Neural crest cell (in vitro differentiated cells): ENCODE results near the gene UBE2N. TPM values are rescaled to one million over a fixed set of nuclear protein-coding genes. Genes with fewer than 3 reads are reported as not detected.

ENCODE experiments used
- DNase-seq: peaks from one replicate; pipeline ENCODE4 v3.0.0; 2021; ENCODE audit warnings: low read depth, mixed read lengths, low spot score
- H3K27ac Mint-ChIP-seq: one replicate; pipeline ENCODE4 v1.8.0; 2021; ENCODE audit warnings: mild to moderate bottlenecking, mixed read lengths; ENCODE audit not compliant: unreplicated experiment
- H3K27me3 Mint-ChIP-seq: 2 replicates; pipeline ENCODE4 v1.8.0; 2021; ENCODE audit warnings: low read depth, mild to moderate bottlenecking, mixed read lengths
- H3K36me3 Mint-ChIP-seq: 2 replicates; pipeline ENCODE4 v1.8.0; 2021; ENCODE audit warnings: low read depth, mild to moderate bottlenecking, mixed read lengths
- H3K4me1 Mint-ChIP-seq: 2 replicates; pipeline ENCODE4 v1.8.0; 2021; ENCODE audit warnings: mixed read lengths
- H3K4me3 Mint-ChIP-seq: one replicate; pipeline ENCODE4 v1.8.0; 2021; ENCODE audit warnings: mild to moderate bottlenecking, mixed read lengths
- H3K9me3 Mint-ChIP-seq: 2 replicates; pipeline ENCODE4 v1.8.0; 2021; ENCODE audit warnings: mixed read lengths
- total RNA-seq: library from RNA; stranded (reverse); gene quantifications from 2 replicates; pipeline ENCODE4 v1.2.1, GENCODE V29; 2021
- TF ChIP-seq, protein P1 (sequence below): fragments of 200-600 bp; sonication (generic); conservative IDR thresholded peaks from 2 replicates; pipeline ENCODE4 v1.5.0; 2021; ENCODE audit warnings: antibody characterized with exemption, mild to moderate bottlenecking

Gene UBE2N
- total RNA-seq, 1 donor from 2014 or later: 176 TPM

DNA sequence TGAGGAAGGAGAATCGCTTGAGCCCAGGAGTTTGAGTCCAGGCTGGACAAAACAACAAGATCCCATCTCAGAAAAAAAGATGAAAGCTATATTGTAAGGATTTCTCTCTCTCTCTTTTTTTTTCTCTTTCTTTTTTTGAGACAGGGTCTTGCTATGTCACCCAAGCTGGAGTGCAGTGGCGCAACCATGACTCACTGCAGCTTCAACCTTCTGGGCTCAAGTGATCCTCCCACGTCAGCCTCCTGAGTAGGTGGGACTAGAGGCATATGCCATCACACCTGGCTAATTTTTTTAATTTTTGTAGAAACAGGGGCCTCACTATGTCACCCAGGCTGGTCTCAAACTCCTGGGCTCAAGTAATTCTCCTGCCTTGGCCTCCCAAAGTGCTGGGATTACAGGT, 19.8 kb upstream of the UBE2N start:
- H3K4me3 Mint-ChIP-seq: no peak overlapping the region
- H3K4me1 Mint-ChIP-seq: no peaks in the 10 kb centered on the region
- DNase-seq: no peak
- no peaks in the 10 kb centered on the region for H3K36me3 Mint-ChIP-seq
- no peak overlapping the region for H3K27ac Mint-ChIP-seq
- TF ChIP-seq, protein P1, sequence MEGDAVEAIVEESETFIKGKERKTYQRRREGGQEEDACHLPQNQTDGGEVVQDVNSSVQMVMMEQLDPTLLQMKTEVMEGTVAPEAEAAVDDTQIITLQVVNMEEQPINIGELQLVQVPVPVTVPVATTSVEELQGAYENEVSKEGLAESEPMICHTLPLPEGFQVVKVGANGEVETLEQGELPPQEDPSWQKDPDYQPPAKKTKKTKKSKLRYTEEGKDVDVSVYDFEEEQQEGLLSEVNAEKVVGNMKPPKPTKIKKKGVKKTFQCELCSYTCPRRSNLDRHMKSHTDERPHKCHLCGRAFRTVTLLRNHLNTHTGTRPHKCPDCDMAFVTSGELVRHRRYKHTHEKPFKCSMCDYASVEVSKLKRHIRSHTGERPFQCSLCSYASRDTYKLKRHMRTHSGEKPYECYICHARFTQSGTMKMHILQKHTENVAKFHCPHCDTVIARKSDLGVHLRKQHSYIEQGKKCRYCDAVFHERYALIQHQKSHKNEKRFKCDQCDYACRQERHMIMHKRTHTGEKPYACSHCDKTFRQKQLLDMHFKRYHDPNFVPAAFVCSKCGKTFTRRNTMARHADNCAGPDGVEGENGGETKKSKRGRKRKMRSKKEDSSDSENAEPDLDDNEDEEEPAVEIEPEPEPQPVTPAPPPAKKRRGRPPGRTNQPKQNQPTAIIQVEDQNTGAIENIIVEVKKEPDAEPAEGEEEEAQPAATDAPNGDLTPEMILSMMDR: no peak
- no peaks in the 10 kb centered on the region for H3K27me3 Mint-ChIP-seq
- H3K9me3 Mint-ChIP-seq: no peaks in the 10 kb centered on the region

DNA sequence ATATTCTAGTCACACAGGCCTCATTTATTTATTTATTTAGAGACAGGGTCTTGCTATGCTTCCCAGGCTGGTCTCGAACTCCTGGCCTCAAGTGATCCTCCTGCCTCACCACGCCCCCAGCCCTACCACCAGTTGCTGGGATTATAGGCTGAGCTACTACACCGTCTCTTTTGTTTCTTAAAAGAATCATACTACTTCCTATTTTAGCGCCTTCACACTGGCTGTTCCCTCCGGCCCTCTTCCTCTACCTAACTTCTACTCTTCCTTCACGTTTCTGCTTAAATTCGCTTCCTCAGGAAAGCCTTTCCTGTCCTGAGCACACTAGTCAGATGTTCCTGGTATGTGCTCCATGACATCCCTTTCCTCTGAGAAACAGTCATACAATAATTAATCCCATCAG, 19.2 kb upstream of the UBE2N start:
- H3K4me3 Mint-ChIP-seq: no peak overlapping the region
- H3K27me3 Mint-ChIP-seq: no peaks in the 10 kb centered on the region
- no peak for DNase-seq
- no peaks in the 10 kb centered on the region for H3K4me1 Mint-ChIP-seq
- TF ChIP-seq, protein P1: no peak
- H3K36me3 Mint-ChIP-seq: no peaks in the 10 kb centered on the region
- no peaks in the 10 kb centered on the region for H3K9me3 Mint-ChIP-seq
- no peak overlapping the region for H3K27ac Mint-ChIP-seq

DNA sequence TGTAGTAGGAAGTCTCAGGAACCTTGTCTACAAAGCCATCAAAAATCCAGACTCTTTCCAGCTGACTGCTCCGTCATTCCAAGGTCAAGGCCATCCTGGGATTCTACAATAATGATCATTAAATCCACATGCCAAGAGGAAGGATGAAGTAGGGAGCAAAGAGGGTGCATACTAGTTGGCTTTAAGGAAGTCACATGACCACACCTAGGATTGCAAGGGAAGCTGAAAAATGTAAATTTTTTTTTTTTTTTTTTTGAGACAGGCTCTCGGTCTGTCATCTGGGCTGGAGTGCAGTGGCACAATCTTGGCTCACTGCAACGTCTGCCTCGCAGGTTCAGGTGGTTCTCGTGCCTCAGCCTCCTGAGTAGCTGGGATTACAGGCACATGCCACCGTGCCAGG, 18.3 kb upstream of the UBE2N start:
- no peaks in the 10 kb centered on the region for H3K9me3 Mint-ChIP-seq
- H3K4me3 Mint-ChIP-seq: no peak overlapping the region
- H3K27me3 Mint-ChIP-seq: peaks cover 2% of the 10 kb centered on the region
- TF ChIP-seq, protein P1: no peak
- H3K4me1 Mint-ChIP-seq: no peaks in the 10 kb centered on the region
- DNase-seq: no peak
- no peaks in the 10 kb centered on the region for H3K36me3 Mint-ChIP-seq
- H3K27ac Mint-ChIP-seq: no peak overlapping the region

DNA sequence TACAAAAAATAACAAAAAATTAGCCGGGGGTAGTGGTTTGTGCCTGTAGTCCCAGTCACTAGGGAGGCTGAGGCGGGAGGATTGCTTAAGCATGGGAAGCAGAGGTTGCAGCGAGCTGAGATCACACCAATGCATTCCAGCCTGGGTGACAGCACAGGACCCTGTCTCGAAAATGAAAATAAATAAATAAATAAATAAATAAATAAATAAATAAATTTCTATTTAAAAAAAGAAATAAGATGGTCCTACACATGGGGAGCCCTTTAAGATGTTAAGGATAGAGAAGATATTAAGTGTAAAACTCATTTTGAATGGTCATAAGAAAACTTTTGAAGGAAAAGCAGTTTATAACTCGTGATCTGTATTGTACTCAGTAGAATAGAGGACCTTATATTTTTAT, 17.4 kb upstream of the UBE2N start:
- TF ChIP-seq, protein P1: no peak
- Mint-ChIP-seq H3K36me3 (no peaks in the 10 kb centered on the region), H3K9me3 (no peaks in the 10 kb centered on the region), H3K4me1 (no peaks in the 10 kb centered on the region), H3K4me3 (no peak overlapping the region), H3K27me3 (peaks cover 2% of the 10 kb centered on the region), H3K27ac (no peak overlapping the region)
- DNase-seq: no peak

DNA sequence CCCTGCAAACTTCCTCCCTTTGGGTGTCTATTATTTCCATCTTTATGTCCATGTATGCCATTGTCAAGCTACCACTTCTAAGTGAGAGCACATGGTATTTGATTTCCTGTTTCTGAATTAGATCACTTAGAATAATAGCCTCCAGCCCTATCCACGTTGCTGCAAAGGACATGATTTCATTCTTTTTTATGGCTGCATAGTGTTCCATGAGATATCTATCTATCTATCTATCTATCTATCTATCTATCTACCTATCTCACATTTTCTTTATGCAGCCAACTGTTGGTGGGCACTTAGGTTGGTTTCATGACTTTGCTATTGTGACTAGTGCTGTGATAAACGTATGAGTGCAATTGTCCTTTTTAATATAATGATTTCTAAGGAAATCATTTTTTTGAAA, 14.3 kb upstream of the UBE2N start:
- H3K4me3 Mint-ChIP-seq: no peak overlapping the region
- H3K27ac Mint-ChIP-seq: no peak overlapping the region
- TF ChIP-seq, protein P1: no peak
- peaks cover 2% of the 10 kb centered on the region for H3K27me3 Mint-ChIP-seq
- H3K4me1 Mint-ChIP-seq: no peaks in the 10 kb centered on the region
- no peaks in the 10 kb centered on the region for H3K9me3 Mint-ChIP-seq
- no peak for DNase-seq
- H3K36me3 Mint-ChIP-seq: no peaks in the 10 kb centered on the region

DNA sequence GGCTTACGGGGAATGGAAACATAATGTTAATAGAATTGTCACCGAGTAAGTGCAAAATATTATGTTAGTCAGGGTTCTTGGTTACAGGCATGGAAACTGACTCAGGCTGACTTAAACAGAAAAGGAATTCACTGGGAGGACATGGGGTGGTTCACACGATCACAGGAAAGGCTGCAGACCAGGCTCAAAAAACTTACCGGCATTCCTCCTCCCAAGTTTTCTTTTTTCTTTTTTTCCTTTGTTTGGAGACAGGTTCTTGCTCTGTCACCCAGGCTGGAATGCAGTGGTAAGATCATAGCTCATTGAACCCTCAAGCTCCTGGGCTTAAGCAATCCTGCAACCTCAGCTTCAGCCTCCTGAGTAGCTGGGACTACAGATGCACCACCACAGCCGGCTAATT, 11.9 kb upstream of the UBE2N start:
- no peak for DNase-seq
- no peaks in the 10 kb centered on the region for H3K9me3 Mint-ChIP-seq
- H3K27ac Mint-ChIP-seq: no peak overlapping the region
- TF ChIP-seq, protein P1: no peak
- no peaks in the 10 kb centered on the region for H3K36me3 Mint-ChIP-seq
- H3K4me3 Mint-ChIP-seq: no peak overlapping the region
- H3K4me1 Mint-ChIP-seq: no peaks in the 10 kb centered on the region
- peaks cover 2% of the 10 kb centered on the region for H3K27me3 Mint-ChIP-seq
